BLaER1 (cell line): ENCODE results near the gene RIC3.

Experiments
- H3K27ac ChIP-seq: shearing (Covaris generic); formaldehyde crosslinking; 2 replicates; pipeline ENCODE4 v1.8.1; 2022
- H3K27me3 ChIP-seq: shearing (Covaris generic); formaldehyde crosslinking; 2 replicates; pipeline ENCODE4 v1.8.1; 2022
- H3K36me3 ChIP-seq: shearing (Covaris generic); formaldehyde crosslinking; 2 replicates; pipeline ENCODE4 v1.8.1; 2022
- H3K4me1 ChIP-seq: shearing (Covaris generic); formaldehyde crosslinking; 2 replicates; pipeline ENCODE4 v1.8.1; 2022
- H3K4me2 ChIP-seq: shearing (Covaris generic); formaldehyde crosslinking; 2 replicates; pipeline ENCODE4 v1.8.1; 2022
- H3K4me3 ChIP-seq: shearing (Covaris generic); formaldehyde crosslinking; 2 replicates; pipeline ENCODE4 v1.8.1; 2022
- H3K9ac ChIP-seq: shearing (Covaris generic); formaldehyde crosslinking; 2 replicates; pipeline ENCODE4 v1.8.1; 2022
- H3K9me3 ChIP-seq: shearing (Covaris generic); formaldehyde crosslinking; 2 replicates; pipeline ENCODE4 v1.8.1; 2022
- H4K20me1 ChIP-seq: shearing (Covaris generic); formaldehyde crosslinking; 2 replicates; pipeline ENCODE4 v1.8.1; 2022
- Cebpa-rat ChIP-seq: shearing (Covaris generic); IDR thresholded peaks from 2 replicates; pipeline ENCODE4 v1.8.1; 2022

RIC3 gene

GRCh38 chr11:8066911-8067455, 101.8 kb downstream of the RIC3 start:
- H3K4me1 ChIP-seq, result peaks cover 52% of the 10 kb centered on the region
- no peak overlapping the region for H3K4me2 ChIP-seq
- H3K9me3 ChIP-seq, result no peaks in the 10 kb centered on the region
- no peaks in the 10 kb centered on the region for H4K20me1 ChIP-seq
- no peak overlapping the region for H3K9ac ChIP-seq
- no peaks in the 10 kb centered on the region for H3K36me3 ChIP-seq
- no peaks in the 10 kb centered on the region for H3K27me3 ChIP-seq
- no peak overlapping the region for H3K4me3 ChIP-seq
- TF ChIP-seq Cebpa-rat, result no peak
- H3K27ac ChIP-seq, result no peak overlapping the region

GRCh38 chr11:8066036-8066910, 102.6 kb downstream of the RIC3 start:
- Histone ChIP-seq H4K20me1 (no peaks in the 10 kb centered on the region), H3K27ac (no peak overlapping the region), H3K9ac (no peak overlapping the region), H3K9me3 (no peaks in the 10 kb centered on the region), H3K4me2 (no peak overlapping the region), H3K4me1 (peaks cover 52% of the 10 kb centered on the region), H3K36me3 (no peaks in the 10 kb centered on the region), H3K4me3 (no peak overlapping the region), H3K27me3 (no peaks in the 10 kb centered on the region)
- no peak for TF ChIP-seq Cebpa-rat

- Histone ChIP-seq H3K27me3 (no peaks in the 10 kb centered on the region), H4K20me1 (no peaks in the 10 kb centered on the region), H3K4me3 (no peak overlapping the region), H3K27ac (no peak overlapping the region), H3K9me3 (no peaks in the 10 kb centered on the region), H3K36me3 (no peaks in the 10 kb centered on the region), H3K4me2 (no peak overlapping the region), H3K9ac (no peak overlapping the region), H3K4me1 (peaks cover 40% of the 10 kb centered on the region)
- TF ChIP-seq Cebpa-rat, result no peak
Observed at GRCh38 chr11:8065031-8065430, 103.8 kb downstream of the RIC3 start.

GRCh38 chr11:8063324-8063723, 105.5 kb downstream of the RIC3 start:
- Histone ChIP-seq H4K20me1 (no peaks in the 10 kb centered on the region), H3K9ac (no peak overlapping the region), H3K27me3 (no peaks in the 10 kb centered on the region), H3K4me1 (peaks cover 23% of the 10 kb centered on the region), H3K4me2 (no peak overlapping the region), H3K9me3 (no peaks in the 10 kb centered on the region), H3K36me3 (no peaks in the 10 kb centered on the region), H3K4me3 (no peak overlapping the region), H3K27ac (no peak overlapping the region)
- no peak for TF ChIP-seq Cebpa-rat

GRCh38 chr11:8062781-8063257, 106.0 kb downstream of the RIC3 start:
- Histone ChIP-seq H4K20me1 (no peaks in the 10 kb centered on the region), H3K4me2 (peak overlapping the region; percentile 41)

GRCh38 chr11:8061555-8062428, 107.0 kb downstream of the RIC3 start:
- Histone ChIP-seq H3K9me3 (no peaks in the 10 kb centered on the region), H3K27ac (no peak overlapping the region), H4K20me1 (no peaks in the 10 kb centered on the region), H3K27me3 (no peaks in the 10 kb centered on the region), H3K4me3 (no peak overlapping the region), H3K9ac (no peak overlapping the region), H3K36me3 (no peaks in the 10 kb centered on the region), H3K4me1 (peaks cover 17% of the 10 kb centered on the region), H3K4me2 (peak overlapping the region; percentile 41)
- TF ChIP-seq Cebpa-rat, result no peak

More at GRCh38 chr11:8062781-8063257, 106.0 kb downstream of the RIC3 start:
- H3K9me3 ChIP-seq, result no peaks in the 10 kb centered on the region
- no peak overlapping the region for H3K27ac ChIP-seq
- no peaks in the 10 kb centered on the region for H3K27me3 ChIP-seq
- H3K4me3 ChIP-seq, result no peak overlapping the region
- no peaks in the 10 kb centered on the region for H3K36me3 ChIP-seq
- no peak for TF ChIP-seq Cebpa-rat
- peaks cover 18% of the 10 kb centered on the region for H3K4me1 ChIP-seq
- no peak overlapping the region for H3K9ac ChIP-seq

GRCh38 chr11:8060801-8061554, 107.8 kb downstream of the RIC3 start:
- Histone ChIP-seq H3K4me1 (peaks cover 17% of the 10 kb centered on the region), H3K36me3 (no peaks in the 10 kb centered on the region), H3K27me3 (no peaks in the 10 kb centered on the region), H3K4me3 (no peak overlapping the region), H4K20me1 (no peaks in the 10 kb centered on the region), H3K27ac (no peak overlapping the region), H3K9ac (no peak overlapping the region), H3K4me2 (no peak overlapping the region), H3K9me3 (no peaks in the 10 kb centered on the region)
- TF ChIP-seq Cebpa-rat, result no peak

- H3K9me3 ChIP-seq, result no peaks in the 10 kb centered on the region
- peaks cover 17% of the 10 kb centered on the region for H3K4me1 ChIP-seq
- TF ChIP-seq Cebpa-rat, result no peak
- H4K20me1 ChIP-seq, result no peaks in the 10 kb centered on the region
- H3K27ac ChIP-seq, result no peak overlapping the region
- H3K36me3 ChIP-seq, result no peaks in the 10 kb centered on the region
- H3K9ac ChIP-seq, result no peak overlapping the region
- H3K4me3 ChIP-seq, result no peak overlapping the region
- no peaks in the 10 kb centered on the region for H3K27me3 ChIP-seq
- no peak overlapping the region for H3K4me2 ChIP-seq
Observed at GRCh38 chr11:8060146-8060719, 108.6 kb downstream of the RIC3 start.

GRCh38 chr11:8059571-8060011, 109.2 kb downstream of the RIC3 start:
- no peak for TF ChIP-seq Cebpa-rat
- Histone ChIP-seq H4K20me1 (no peaks in the 10 kb centered on the region), H3K27me3 (no peaks in the 10 kb centered on the region), H3K27ac (no peak overlapping the region), H3K36me3 (no peaks in the 10 kb centered on the region), H3K9me3 (no peaks in the 10 kb centered on the region), H3K4me1 (peaks cover 17% of the 10 kb centered on the region), H3K4me3 (no peak overlapping the region), H3K9ac (no peak overlapping the region), H3K4me2 (no peak overlapping the region)
